HCT116 (cell line): ENCODE data around the gene F2R. TPM values are rescaled to one million over a fixed set of nuclear protein-coding genes. Genes with fewer than 3 reads are reported as not detected.

Experiments
- ATAC-seq: fragments of 200-7000 bp; cut with Tn5 transposase; 2 replicates; pipeline ENCODE4 v1.9.1; 2020; ENCODE audit warnings: mild to moderate bottlenecking, moderate library complexity
- BruUV-seq: library from RNA; stranded (reverse); fragments of 400-500 nt; replicated peaks from 2 replicates; lab custom pipeline; 2021; lab: Mats Ljungman, UMichigan
- CTCF ChIA-PET: fragments of 300-600 bp; sonication (Branson Sonifier 250); formaldehyde crosslinking; loops from one replicate; lab custom pipeline; 2021; ENCODE audit warnings: antibody characterized with exemption; lab: Charles Lee
- POLR2A ChIA-PET: fragments of 300-600, 350-600 bp; sonication (Branson Sonifier 250); formaldehyde crosslinking; loops from one replicate; lab custom pipeline; 2021; ENCODE audit warnings: antibody characterized with exemption; lab: Charles Lee
- RAD21 ChIA-PET, 2 experiments: fragments of 300-600 bp; sonication (Branson Sonifier 250); formaldehyde crosslinking; loops; one replicate each; lab custom pipeline; 2023; ENCODE audit warnings: low total read pairs in 2 of 2; ENCODE audit not compliant: uncharacterized antibody in 2 of 2, unreplicated experiment in 2 of 2, low non-redundant PET in 1 of 2; lab: Charles Lee
- DNase-seq: peaks from one replicate; pipeline ENCODE4 v3.0.0-alpha.2; 2010; ENCODE audit warnings: low read depth, low spot score
- H2AFZ ChIP-seq: fragments of 200-600 bp; shearing (Covaris generic), sonication (generic); 2 replicates; pipeline ENCODE4 v1.6.1; 2017; ENCODE audit warnings: low read depth, mixed run types, mixed read lengths, antibody characterized with exemption, low read length; ENCODE audit not compliant: poor library complexity, severe bottlenecking
- H3K27ac ChIP-seq: 2 replicates; pipeline ENCODE4 v1.5.1; 2012; ENCODE audit warnings: low read depth, low read length
- H3K27me3 ChIP-seq: fragments of 200-600 bp; sonication (generic); 2 replicates; pipeline ENCODE4 v1.6.1; 2016; ENCODE audit warnings: mixed run types, low read length, mixed read lengths; ENCODE audit not compliant: insufficient read depth
- H3K36me3 ChIP-seq, 2 experiments: fragments of 200-500 bp in 1 of 2; fragments of 200-600 bp in 1 of 2; sonication (Bioruptor generic) in 1 of 2; sonication (generic) in 1 of 2; 2 replicates each; pipeline versions ENCODE4 v1.5.1 to v1.6.1; 2014 to 2016; ENCODE audit warnings: low read length in 2 of 2, inconsistent platforms in 1 of 2, mixed read lengths in 1 of 2, mixed run types in 1 of 2; ENCODE audit not compliant: insufficient read depth in 2 of 2, control insufficient read depth in 1 of 2
- H3K4me1 ChIP-seq, 2 experiments: fragments of 200-600 bp in 1 of 2; sonication (generic) in 1 of 2; 2 replicates each; pipeline versions ENCODE4 v1.5.1 to v1.6.1; 2012 to 2017; ENCODE audit warnings: low read length in 2 of 2, inconsistent platforms in 1 of 2, mild to moderate bottlenecking in 1 of 2, mixed read lengths in 1 of 2, mixed run types in 1 of 2, moderate library complexity in 1 of 2; ENCODE audit not compliant: insufficient read depth in 2 of 2, control insufficient read depth in 1 of 2
- H3K4me2 ChIP-seq: fragments of 200-600 bp; sonication (generic); 2 replicates; pipeline ENCODE4 v1.6.1; 2017; ENCODE audit warnings: mixed run types, low read length, mixed read lengths
- H3K4me3 ChIP-seq, 2 experiments: fragments of 200-600 bp in 1 of 2; sonication (generic) in 1 of 2; replicated peaks in 1 of 2; 2 replicates each; pipeline ENCODE4 v1.5.1; 2011 to 2016; ENCODE audit warnings: low read length in 2 of 2, control low read depth in 1 of 2, low read depth in 1 of 2, mild to moderate bottlenecking in 1 of 2, mixed read lengths in 1 of 2, mixed run types in 1 of 2
- H3K79me2 ChIP-seq: fragments of 200-600 bp; sonication (generic); 2 replicates; pipeline ENCODE4 v1.6.1; 2017; ENCODE audit warnings: mild to moderate bottlenecking, mixed run types, low read length, moderate library complexity, mixed read lengths; ENCODE audit not compliant: insufficient read depth
- H3K9ac ChIP-seq: fragments of 200-600 bp; sonication (generic); 2 replicates; pipeline ENCODE4 v1.6.1; 2016; ENCODE audit warnings: low read length, mixed read lengths
- H3K9me2 ChIP-seq: fragments of 200-600 bp; sonication (generic), shearing (Covaris generic); 2 replicates; pipeline ENCODE4 v1.6.1; 2017; ENCODE audit warnings: mixed run types, mild to moderate bottlenecking, moderate library complexity; ENCODE audit not compliant: insufficient read depth
- H3K9me3 ChIP-seq, 2 experiments: fragments of 200-500 bp in 1 of 2; fragments of 200-600 bp in 1 of 2; sonication (Bioruptor generic) in 1 of 2; sonication (generic) in 1 of 2; 2 replicates each; pipeline ENCODE4 v1.6.1; 2014 to 2017; ENCODE audit warnings: low read length in 2 of 2, mixed read lengths in 2 of 2, inconsistent platforms in 1 of 2, low read depth in 1 of 2, mild to moderate bottlenecking in 1 of 2, mixed run types in 1 of 2, moderate library complexity in 1 of 2; ENCODE audit not compliant: control insufficient read depth in 1 of 2, insufficient read depth in 1 of 2
- H4K20me1 ChIP-seq: fragments of 200-600 bp; sonication (generic), shearing (Covaris generic); 2 replicates; pipeline ENCODE4 v1.6.1; 2017; ENCODE audit warnings: mixed run types, mild to moderate bottlenecking, moderate library complexity; ENCODE audit not compliant: insufficient read depth
- CBX3 ChIP-seq: IDR thresholded peaks from 2 replicates; pipeline ENCODE4 v1.6.1; 2012; ENCODE audit warnings: low read depth
- EGR1 ChIP-seq: IDR thresholded peaks from 2 replicates; pipeline ENCODE4 v1.6.1; 2012; ENCODE audit warnings: low read depth
- ELF1 ChIP-seq: IDR thresholded peaks from 2 replicates; pipeline ENCODE4 v1.6.1; 2012; ENCODE audit warnings: low read depth, borderline replicate concordance
- EZH2phosphoT487 ChIP-seq: fragments of 200-600 bp; IDR thresholded peaks from 2 replicates; pipeline ENCODE4 v1.6.1; 2018; ENCODE audit warnings: antibody characterized with exemption, borderline replicate concordance
- FOSL1 ChIP-seq: IDR thresholded peaks from 2 replicates; pipeline ENCODE4 v1.6.1; 2012; ENCODE audit warnings: low read depth
- JUND ChIP-seq: IDR thresholded peaks from 2 replicates; pipeline ENCODE4 v1.6.1; 2012
- POLR2A ChIP-seq: IDR thresholded peaks from 2 replicates; pipeline ENCODE4 v1.7.0; 2011; ENCODE audit warnings: borderline replicate concordance; ENCODE audit not compliant: insufficient read depth, insufficient read length; ENCODE audit errors: extremely low read depth
- RAD21 ChIP-seq: IDR thresholded peaks from 2 replicates; pipeline ENCODE4 v1.6.1; 2012; ENCODE audit warnings: low read depth, mild to moderate bottlenecking
- SIN3A ChIP-seq: IDR thresholded peaks from 2 replicates; pipeline ENCODE4 v1.6.1; 2012; ENCODE audit warnings: low read depth
- SP1 ChIP-seq: IDR thresholded peaks from 2 replicates; pipeline ENCODE4 v1.6.1; 2012; ENCODE audit warnings: low read depth
- TCF7L2 ChIP-seq: IDR thresholded peaks from 2 replicates; pipeline ENCODE4 v1.7.0; 2011; ENCODE audit warnings: borderline replicate concordance, inconsistent platforms; ENCODE audit not compliant: insufficient read depth, insufficient read length; ENCODE audit errors: extremely low read depth
- ZNF274 ChIP-seq: fragments of 200-500 bp; sonication (Bioruptor generic); IDR thresholded peaks from 2 replicates; pipeline ENCODE4 v1.6.1; 2014; ENCODE audit warnings: mild to moderate bottlenecking, low read depth, low read length, inconsistent platforms
- intact Hi-C: fragments of 100-400 bp; cut with micrococcal nuclease; formaldehyde crosslinking; loops from 2 replicates; pipeline ENCODE4 v1.10.0; 2022
- total RNA-seq: library from RNA; stranded (reverse); gene quantifications from one replicate; pipeline ENCODE4 v1.2.1, GENCODE V29; 2021; ENCODE audit not compliant: unreplicated experiment
- TF ChIP-seq, protein P1 (sequence below), 3 experiments: fragments of 200-600 bp in 1 of 3; sonication (generic) in 1 of 3; IDR thresholded peaks in 2 of 3; conservative IDR thresholded peaks in 1 of 3; 2 replicates each; pipeline ENCODE4 v1.5.1; 2012 to 2017; ENCODE audit warnings: low read depth in 2 of 3, low read length in 2 of 3, antibody characterized with exemption in 1 of 3, borderline replicate concordance in 1 of 3, control low read depth in 1 of 3, mild to moderate bottlenecking in 1 of 3, mixed read lengths in 1 of 3, mixed run types in 1 of 3, moderate library complexity in 1 of 3; ENCODE audit not compliant: insufficient read depth in 1 of 3
- TF ChIP-seq, protein P2 (sequence below): IDR thresholded peaks from 2 replicates; pipeline ENCODE4 v1.6.1; 2012

The F2R gene
- total RNA-seq, 1 experiment from 2014 or later, result 16.6 TPM

DNA sequence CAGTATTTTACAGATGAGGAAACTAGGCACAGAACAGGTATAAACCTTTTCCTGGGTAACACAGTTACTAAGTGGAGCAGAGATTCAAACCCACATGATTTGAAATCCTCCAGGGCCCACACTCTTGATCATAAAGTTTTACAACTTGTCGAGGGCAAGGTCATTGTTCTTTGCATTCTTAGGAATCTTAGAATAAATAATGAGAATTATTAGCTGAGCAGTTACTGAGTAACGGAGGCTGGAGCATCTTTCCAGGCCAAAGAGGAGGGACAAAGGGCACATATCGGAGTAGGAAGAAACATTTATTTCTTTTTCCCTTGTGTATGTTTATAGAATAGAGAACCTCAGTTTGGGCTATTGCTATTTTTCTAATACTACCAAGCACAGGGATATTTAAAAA lies 27.1 kb upstream of the F2R start (continued):
- TF ChIP-seq, protein P1, sequence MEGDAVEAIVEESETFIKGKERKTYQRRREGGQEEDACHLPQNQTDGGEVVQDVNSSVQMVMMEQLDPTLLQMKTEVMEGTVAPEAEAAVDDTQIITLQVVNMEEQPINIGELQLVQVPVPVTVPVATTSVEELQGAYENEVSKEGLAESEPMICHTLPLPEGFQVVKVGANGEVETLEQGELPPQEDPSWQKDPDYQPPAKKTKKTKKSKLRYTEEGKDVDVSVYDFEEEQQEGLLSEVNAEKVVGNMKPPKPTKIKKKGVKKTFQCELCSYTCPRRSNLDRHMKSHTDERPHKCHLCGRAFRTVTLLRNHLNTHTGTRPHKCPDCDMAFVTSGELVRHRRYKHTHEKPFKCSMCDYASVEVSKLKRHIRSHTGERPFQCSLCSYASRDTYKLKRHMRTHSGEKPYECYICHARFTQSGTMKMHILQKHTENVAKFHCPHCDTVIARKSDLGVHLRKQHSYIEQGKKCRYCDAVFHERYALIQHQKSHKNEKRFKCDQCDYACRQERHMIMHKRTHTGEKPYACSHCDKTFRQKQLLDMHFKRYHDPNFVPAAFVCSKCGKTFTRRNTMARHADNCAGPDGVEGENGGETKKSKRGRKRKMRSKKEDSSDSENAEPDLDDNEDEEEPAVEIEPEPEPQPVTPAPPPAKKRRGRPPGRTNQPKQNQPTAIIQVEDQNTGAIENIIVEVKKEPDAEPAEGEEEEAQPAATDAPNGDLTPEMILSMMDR (IDR thresholded peaks at IDR 0.05 in 2 of 3, conservative IDR thresholded peaks at IDR 0.05 in 1 of 3; ENCODE audit: borderline replicate concordance in 1 of 3, insufficient read depth in 1 of 3, low read depth in 2 of 3, low read length in 2 of 3), result no peak
- TF ChIP-seq EGR1, result no peak
- TF ChIP-seq EZH2phosphoT487, result no peak
- TF ChIP-seq, all 23 proteins: peak for 0

DNA sequence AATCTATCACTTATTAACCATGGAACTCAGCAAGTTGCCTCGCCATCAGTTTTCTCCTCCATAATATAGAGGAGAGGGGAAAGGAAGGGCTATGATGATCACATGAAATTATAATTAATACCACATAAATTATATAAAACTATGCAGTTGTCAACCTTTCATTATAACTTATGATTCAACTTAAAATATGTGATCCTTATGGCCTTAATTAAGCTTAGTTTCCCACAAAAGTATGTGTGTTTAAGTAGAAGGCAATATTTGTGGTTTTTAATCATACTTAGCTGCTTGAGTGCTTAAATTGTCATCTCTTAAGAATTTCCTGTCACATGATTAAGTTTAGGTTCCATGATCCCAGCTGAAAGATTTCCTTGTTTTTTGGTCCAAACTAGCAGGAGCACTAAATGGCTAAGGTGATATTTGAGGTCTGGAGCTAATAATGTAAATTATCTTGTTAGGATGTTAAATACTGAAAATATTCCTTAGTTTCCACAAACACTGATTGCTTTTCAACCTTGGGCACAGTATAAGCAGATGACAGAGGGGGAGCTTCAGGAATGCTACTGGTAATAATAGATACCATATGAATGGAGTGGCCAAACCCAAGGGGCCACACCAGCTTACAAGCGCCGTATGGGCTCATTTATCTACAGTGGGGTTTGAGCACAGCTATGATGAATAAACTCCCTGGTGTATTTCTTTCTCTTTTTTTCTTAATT lies 26.4 kb upstream of the F2R start:
- no peaks in the 10 kb centered on the region for H3K9me3 ChIP-seq
- intact Hi-C loops, result no loop called here
- BruUV-seq, result no TSS peak
- H3K9ac ChIP-seq, result no peak overlapping the region
- H3K4me3 ChIP-seq, result no peak overlapping the region; a peak in 1 of 4 replicates
- peak overlapping the region; percentile 38 for H3K4me2 ChIP-seq
- TF ChIP-seq TCF7L2, result no peak
- peak; percentile 45; the same call in 1 of the 2 replicates for TF ChIP-seq JUND
- TF ChIP-seq CBX3, result 0 out of 2 replicates have a peak, but pooled peaks have one; percentile 13
- TF ChIP-seq, protein P1 (IDR thresholded peaks at IDR 0.05 in 2 of 3, conservative IDR thresholded peaks at IDR 0.05 in 1 of 3; ENCODE audit: borderline replicate concordance in 1 of 3, insufficient read depth in 1 of 3, low read depth in 2 of 3, low read length in 2 of 3), result no peak
- no peak for TF ChIP-seq RAD21
- TF ChIP-seq ELF1, result no peak
- TF ChIP-seq SP1, result peak; percentile 20; the same call in 1 of the 2 replicates
- TF ChIP-seq, protein P2, sequence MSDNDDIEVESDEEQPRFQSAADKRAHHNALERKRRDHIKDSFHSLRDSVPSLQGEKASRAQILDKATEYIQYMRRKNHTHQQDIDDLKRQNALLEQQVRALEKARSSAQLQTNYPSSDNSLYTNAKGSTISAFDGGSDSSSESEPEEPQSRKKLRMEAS, result no peak
- no peak for TF ChIP-seq ZNF274
- peak; percentile 27; the same call in 1 of the 2 replicates for TF ChIP-seq FOSL1
- TF ChIP-seq POLR2A, result no peak
- no peak for TF ChIP-seq SIN3A
- H3K4me1 ChIP-seq, result peaks cover 18 to 38% of the 10 kb centered on the region in 2 experiments
- ChIA-PET RAD21 (no interaction called here), POLR2A (interaction anchor here (0.9 kb wide), 1 partner anchor 13 kb away, joined by 3 read pairs; no protein-coding TSS in a partner anchor), CTCF (no interaction called here)
- ATAC-seq (peak; percentile 68), DNase-seq (peak; percentile 22)
- H3K79me2 ChIP-seq, result no peaks in the 10 kb centered on the region
- no peaks in the 10 kb centered on the region for H3K36me3 ChIP-seq
- peak overlapping the region; percentile 90 for H2AFZ ChIP-seq
- 0 out of 2 replicates have a peak, but pooled peaks cover 3% of the 10 kb centered on the region for H3K9me2 ChIP-seq
- peak overlapping the region; percentile 44; the same call in 1 of the 2 replicates for H3K27ac ChIP-seq
- H3K27me3 ChIP-seq, result no peaks in the 10 kb centered on the region
- no peaks in the 10 kb centered on the region for H4K20me1 ChIP-seq
